Measurements from ENCODE around the gene OR6C68. TPM values are rescaled to one million over a fixed set of nuclear protein-coding genes. Genes with fewer than 3 reads are reported as not detected.

Gene OR6C68
- total and polyA plus RNA-seq, 7 donors = not detected

DNA sequence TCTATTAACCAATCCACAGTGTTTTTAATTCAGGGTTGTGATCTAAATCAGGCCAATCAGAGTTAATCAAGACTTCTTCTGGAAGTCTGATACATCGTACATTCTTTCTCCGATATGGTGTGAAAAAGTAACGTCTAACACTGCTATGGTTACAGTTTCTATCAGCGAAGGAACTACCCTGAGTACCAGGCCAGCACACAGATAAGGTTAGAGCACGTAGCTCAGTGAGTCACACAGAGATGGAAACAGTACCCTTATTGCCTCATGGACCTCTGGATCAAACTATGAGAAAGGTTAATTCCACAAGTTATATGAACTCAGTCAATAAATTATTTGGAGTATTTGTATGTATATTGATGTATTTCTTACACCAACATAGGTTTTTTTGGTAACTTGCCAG is 3.3 kb downstream of the OR6C68 start:
- H3K27ac ChIP-seq = no peak overlapping the region
- intact Hi-C loops (cut with DNase I) = no loop called here
- H3K4me1 ChIP-seq = no peaks in the 10 kb centered on the region
- H3K27me3 ChIP-seq = no peaks in the 10 kb centered on the region
- no peak for DNase-seq
- WGBS, 2 donors = 87 to 93% methylated on average over 5 of the region's 5 CpGs
- no peaks in the 10 kb centered on the region for H3K9me3 ChIP-seq
- TF ChIP-seq EP300 (IDR thresholded peaks at IDR 0.05) (no peak), POLR2A (IDR thresholded peaks at IDR 0.05) (no peak), POLR2AphosphoS5 (IDR thresholded peaks at IDR 0.05) (no peak)
- TF ChIP-seq, protein P1, sequence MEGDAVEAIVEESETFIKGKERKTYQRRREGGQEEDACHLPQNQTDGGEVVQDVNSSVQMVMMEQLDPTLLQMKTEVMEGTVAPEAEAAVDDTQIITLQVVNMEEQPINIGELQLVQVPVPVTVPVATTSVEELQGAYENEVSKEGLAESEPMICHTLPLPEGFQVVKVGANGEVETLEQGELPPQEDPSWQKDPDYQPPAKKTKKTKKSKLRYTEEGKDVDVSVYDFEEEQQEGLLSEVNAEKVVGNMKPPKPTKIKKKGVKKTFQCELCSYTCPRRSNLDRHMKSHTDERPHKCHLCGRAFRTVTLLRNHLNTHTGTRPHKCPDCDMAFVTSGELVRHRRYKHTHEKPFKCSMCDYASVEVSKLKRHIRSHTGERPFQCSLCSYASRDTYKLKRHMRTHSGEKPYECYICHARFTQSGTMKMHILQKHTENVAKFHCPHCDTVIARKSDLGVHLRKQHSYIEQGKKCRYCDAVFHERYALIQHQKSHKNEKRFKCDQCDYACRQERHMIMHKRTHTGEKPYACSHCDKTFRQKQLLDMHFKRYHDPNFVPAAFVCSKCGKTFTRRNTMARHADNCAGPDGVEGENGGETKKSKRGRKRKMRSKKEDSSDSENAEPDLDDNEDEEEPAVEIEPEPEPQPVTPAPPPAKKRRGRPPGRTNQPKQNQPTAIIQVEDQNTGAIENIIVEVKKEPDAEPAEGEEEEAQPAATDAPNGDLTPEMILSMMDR (IDR thresholded peaks at IDR 0.05) = no peak
- H3K36me3 ChIP-seq = no peaks in the 10 kb centered on the region
- H3K4me3 ChIP-seq = no peak overlapping the region

DNA sequence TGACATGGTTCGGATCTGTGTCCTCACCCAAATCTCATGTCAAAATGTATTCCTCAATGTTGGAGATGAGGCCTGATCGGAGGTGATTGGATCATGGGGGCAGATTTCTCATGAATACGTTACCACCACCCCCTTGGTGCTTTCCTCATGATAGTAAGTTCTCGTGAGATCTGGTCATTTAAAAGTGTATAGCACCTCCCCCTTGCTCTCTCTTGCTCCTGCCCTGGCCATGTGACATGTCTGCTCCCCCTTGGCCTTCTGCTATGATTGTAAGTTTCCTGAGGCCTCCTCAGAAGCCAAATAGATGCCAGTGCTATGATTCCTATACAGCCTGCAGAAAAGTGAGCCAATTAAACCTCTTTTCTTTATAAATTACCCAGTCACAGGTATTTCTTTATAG is 7.1 kb downstream of the OR6C68 start:
- WGBS, 2 donors = 77 to 86% methylated on average over 4 of the region's 4 CpGs
- H3K4me3 ChIP-seq = no peak overlapping the region
- intact Hi-C loops (cut with DNase I) = no loop called here
- no peaks in the 10 kb centered on the region for H3K36me3 ChIP-seq
- H3K9me3 ChIP-seq = no peaks in the 10 kb centered on the region
- no peak overlapping the region for H3K27ac ChIP-seq
- TF ChIP-seq, protein P1 (IDR thresholded peaks at IDR 0.05) = no peak
- no peak for TF ChIP-seq POLR2AphosphoS5 (IDR thresholded peaks at IDR 0.05)
- no peak for TF ChIP-seq POLR2A (IDR thresholded peaks at IDR 0.05)
- TF ChIP-seq EP300 (IDR thresholded peaks at IDR 0.05) = no peak
- no peaks in the 10 kb centered on the region for H3K4me1 ChIP-seq
- H3K27me3 ChIP-seq = no peaks in the 10 kb centered on the region
- no peak for DNase-seq

DNA sequence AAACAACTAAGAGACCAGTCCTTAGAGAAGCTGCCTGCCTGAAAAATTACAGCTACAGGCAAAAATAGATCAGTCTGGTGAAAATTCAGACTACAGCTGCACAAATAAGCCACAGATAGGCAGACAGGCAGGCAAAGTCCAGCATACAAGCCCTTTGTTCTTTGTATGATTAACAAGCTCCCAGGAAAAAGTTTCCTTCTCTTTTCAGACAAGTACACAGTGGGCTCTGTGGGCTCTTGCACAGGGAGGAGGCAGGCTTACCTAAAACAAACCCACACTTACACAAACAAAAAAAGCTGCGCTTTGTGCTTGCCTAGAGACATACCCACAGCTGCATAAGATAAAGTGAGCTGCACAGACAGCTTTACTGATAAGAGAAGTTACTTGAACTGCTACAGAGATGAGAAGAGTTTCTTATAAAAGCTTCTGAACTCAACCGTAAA is 7.7 kb downstream of the OR6C68 start:
- no peaks in the 10 kb centered on the region for H3K4me1 ChIP-seq
- no peak for DNase-seq
- TF ChIP-seq EP300 (IDR thresholded peaks at IDR 0.05) (no peak), POLR2A (IDR thresholded peaks at IDR 0.05) (no peak), POLR2AphosphoS5 (IDR thresholded peaks at IDR 0.05) (no peak)
- TF ChIP-seq, protein P1 (IDR thresholded peaks at IDR 0.05) = no peak
- no peak overlapping the region for H3K27ac ChIP-seq
- no peaks in the 10 kb centered on the region for H3K9me3 ChIP-seq
- intact Hi-C loops (cut with DNase I) = no loop called here
- H3K4me3 ChIP-seq = no peak overlapping the region
- H3K27me3 ChIP-seq = no peaks in the 10 kb centered on the region
- 9 to 20% methylated on average over 2 of the region's 2 CpGs for WGBS, 2 donors
- no peaks in the 10 kb centered on the region for H3K36me3 ChIP-seq

DNA sequence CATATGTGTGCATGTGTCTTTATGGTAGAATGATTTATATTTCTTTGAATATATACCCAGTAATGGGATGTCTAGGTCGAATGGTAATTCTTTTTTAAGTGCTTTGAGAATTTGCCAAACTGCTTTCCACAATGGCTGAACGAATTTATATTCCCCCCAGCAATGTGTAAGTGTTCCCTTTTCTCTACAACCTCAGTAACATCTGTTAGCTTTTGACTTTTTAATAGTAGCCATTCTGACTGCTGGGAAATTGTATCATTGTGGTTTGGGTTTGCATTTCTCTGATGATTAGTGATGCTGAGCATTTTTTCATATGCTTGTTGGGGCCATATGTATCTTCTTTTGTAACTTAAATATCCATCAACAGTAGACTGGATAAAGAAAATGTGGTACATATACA is 9.4 kb downstream of the OR6C68 start:
- no peak overlapping the region for H3K27ac ChIP-seq
- DNase-seq = no peak
- intact Hi-C loops (cut with DNase I) = no loop called here
- H3K9me3 ChIP-seq = no peaks in the 10 kb centered on the region
- no peaks in the 10 kb centered on the region for H3K4me1 ChIP-seq
- H3K36me3 ChIP-seq = no peaks in the 10 kb centered on the region
- no peaks in the 10 kb centered on the region for H3K27me3 ChIP-seq
- TF ChIP-seq, protein P1 (IDR thresholded peaks at IDR 0.05) = no peak
- TF ChIP-seq EP300 (IDR thresholded peaks at IDR 0.05) = no peak
- TF ChIP-seq POLR2AphosphoS5 (IDR thresholded peaks at IDR 0.05) = no peak
- no peak for TF ChIP-seq POLR2A (IDR thresholded peaks at IDR 0.05)
- H3K4me3 ChIP-seq = no peak overlapping the region
- WGBS, 2 donors = 54 to 57% methylated on average over 2 of the region's 2 CpGs

DNA sequence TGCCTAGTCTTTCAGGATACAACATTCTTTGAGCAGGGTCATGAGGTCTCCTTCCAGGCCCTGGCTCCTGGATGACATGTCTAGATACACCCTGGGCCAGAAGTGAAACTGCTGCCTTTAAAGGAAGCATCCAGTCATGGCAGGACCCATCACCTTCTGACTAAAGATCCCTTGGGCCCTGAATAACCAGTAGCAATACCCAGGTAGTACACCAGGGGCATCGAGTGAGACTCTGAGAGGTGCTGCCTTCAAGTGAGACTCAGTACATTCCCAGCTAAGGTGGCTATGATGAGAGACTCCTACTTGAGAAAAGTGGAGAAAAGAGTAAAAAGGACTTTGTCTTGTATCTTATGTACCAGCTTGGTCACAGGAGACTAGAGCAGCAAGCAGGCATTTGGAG is 23.5 kb downstream of the OR6C68 start:
- intact Hi-C loops (cut with DNase I) = no loop called here
- H3K27ac ChIP-seq = no peak overlapping the region
- no peaks in the 10 kb centered on the region for H3K9me3 ChIP-seq
- no peaks in the 10 kb centered on the region for H3K36me3 ChIP-seq
- no peak for DNase-seq
- TF ChIP-seq POLR2A (IDR thresholded peaks at IDR 0.05) = no peak
- WGBS, 2 donors = 69 to 80% methylated on average over 1 of the region's 1 CpG
- H3K27me3 ChIP-seq = no peaks in the 10 kb centered on the region
- no peaks in the 10 kb centered on the region for H3K4me1 ChIP-seq
- no peak overlapping the region for H3K4me3 ChIP-seq
